IPS-18a (cell line): ENCODE results near the gene JAZF1.

Experiments
- H3K27ac ChIP-seq: one replicate; pipeline ENCODE4 v1.5.1; 2013; ENCODE audit warnings: low read length
- H3K27me3 ChIP-seq: one replicate; pipeline ENCODE4 v1.6.1; 2013; ENCODE audit warnings: mild to moderate bottlenecking, low read length; ENCODE audit not compliant: control insufficient read depth, insufficient read depth
- H3K36me3 ChIP-seq: one replicate; pipeline ENCODE4 v1.6.1; 2013; ENCODE audit warnings: low read depth, low read length; ENCODE audit not compliant: control insufficient read depth
- H3K4me1 ChIP-seq: one replicate; pipeline ENCODE4 v1.6.1; 2013; ENCODE audit warnings: low read depth, low read length; ENCODE audit not compliant: control insufficient read depth
- H3K4me3 ChIP-seq: one replicate; pipeline ENCODE4 v1.5.1; 2013; ENCODE audit warnings: low read length
- H3K9ac ChIP-seq: one replicate; pipeline ENCODE4 v1.6.1; 2013; ENCODE audit warnings: mild to moderate bottlenecking, low read length, moderate library complexity
- H3K9me3 ChIP-seq: one replicate; pipeline ENCODE4 v1.6.1; 2013; ENCODE audit warnings: low read depth, low read length; ENCODE audit not compliant: control insufficient read depth

JAZF1 gene

GRCh38 chr7:28207486-28208158 lies 27.0 kb upstream of the JAZF1 start:
- Histone ChIP-seq H3K4me3 (no peak overlapping the region), H3K27me3 (no peaks in the 10 kb centered on the region), H3K4me1 (no peaks in the 10 kb centered on the region), H3K36me3 (no peaks in the 10 kb centered on the region), H3K9me3 (no peaks in the 10 kb centered on the region), H3K27ac (no peak overlapping the region), H3K9ac (no peak overlapping the region)

GRCh38 chr7:28205506-28205905 lies 24.9 kb upstream of the JAZF1 start:
- no peaks in the 10 kb centered on the region for H3K4me1 ChIP-seq
- no peaks in the 10 kb centered on the region for H3K36me3 ChIP-seq
- no peak overlapping the region for H3K27ac ChIP-seq
- no peak overlapping the region for H3K9ac ChIP-seq
- no peaks in the 10 kb centered on the region for H3K27me3 ChIP-seq
- no peaks in the 10 kb centered on the region for H3K9me3 ChIP-seq
- no peak overlapping the region for H3K4me3 ChIP-seq

GRCh38 chr7:28203508-28204240 lies 23.1 kb upstream of the JAZF1 start:
- no peaks in the 10 kb centered on the region for H3K4me1 ChIP-seq
- H3K9ac ChIP-seq, result no peak overlapping the region
- no peaks in the 10 kb centered on the region for H3K36me3 ChIP-seq
- no peaks in the 10 kb centered on the region for H3K27me3 ChIP-seq
- H3K27ac ChIP-seq, result no peak overlapping the region
- H3K9me3 ChIP-seq, result no peaks in the 10 kb centered on the region
- no peak overlapping the region for H3K4me3 ChIP-seq

GRCh38 chr7:28202222-28202621 lies 21.6 kb upstream of the JAZF1 start:
- no peaks in the 10 kb centered on the region for H3K36me3 ChIP-seq
- no peak overlapping the region for H3K9ac ChIP-seq
- no peaks in the 10 kb centered on the region for H3K9me3 ChIP-seq
- H3K27ac ChIP-seq, result no peak overlapping the region
- H3K4me3 ChIP-seq, result no peak overlapping the region
- H3K27me3 ChIP-seq, result no peaks in the 10 kb centered on the region
- H3K4me1 ChIP-seq, result no peaks in the 10 kb centered on the region

- Histone ChIP-seq H3K9me3 (no peaks in the 10 kb centered on the region), H3K4me1 (no peaks in the 10 kb centered on the region), H3K27me3 (no peaks in the 10 kb centered on the region), H3K9ac (no peak overlapping the region), H3K36me3 (no peaks in the 10 kb centered on the region), H3K4me3 (no peak overlapping the region), H3K27ac (no peak overlapping the region)
These were observed 20.5 kb upstream of the JAZF1 start for GRCh38 chr7:28201131-28201530.

GRCh38 chr7:28200598-28200997 lies 20.0 kb upstream of the JAZF1 start:
- no peaks in the 10 kb centered on the region for H3K27me3 ChIP-seq
- H3K4me1 ChIP-seq, result no peaks in the 10 kb centered on the region
- H3K9me3 ChIP-seq, result no peaks in the 10 kb centered on the region
- H3K9ac ChIP-seq, result no peak overlapping the region
- no peak overlapping the region for H3K27ac ChIP-seq
- H3K36me3 ChIP-seq, result no peaks in the 10 kb centered on the region
- H3K4me3 ChIP-seq, result no peak overlapping the region

- Histone ChIP-seq H3K4me1 (no peaks in the 10 kb centered on the region), H3K36me3 (no peaks in the 10 kb centered on the region), H3K4me3 (no peak overlapping the region), H3K9ac (no peak overlapping the region), H3K27ac (no peak overlapping the region), H3K27me3 (no peaks in the 10 kb centered on the region), H3K9me3 (no peaks in the 10 kb centered on the region)
These were observed 18.5 kb upstream of the JAZF1 start for GRCh38 chr7:28199021-28199510.

GRCh38 chr7:28195910-28196620 lies 15.5 kb upstream of the JAZF1 start:
- Histone ChIP-seq H3K27ac (no peak overlapping the region), H3K4me3 (no peak overlapping the region), H3K36me3 (no peaks in the 10 kb centered on the region), H3K4me1 (peaks cover under 1% of the 10 kb centered on the region), H3K27me3 (no peaks in the 10 kb centered on the region), H3K9ac (no peak overlapping the region), H3K9me3 (no peaks in the 10 kb centered on the region)

GRCh38 chr7:28192786-28193585 lies 12.4 kb upstream of the JAZF1 start:
- no peaks in the 10 kb centered on the region for H3K27me3 ChIP-seq
- H3K4me3 ChIP-seq, result no peak overlapping the region
- no peaks in the 10 kb centered on the region for H3K9me3 ChIP-seq
- no peaks in the 10 kb centered on the region for H3K36me3 ChIP-seq
- H3K9ac ChIP-seq, result no peak overlapping the region
- no peak overlapping the region for H3K27ac ChIP-seq
- peaks cover 8% of the 10 kb centered on the region for H3K4me1 ChIP-seq

GRCh38 chr7:28191751-28192150 lies 11.2 kb upstream of the JAZF1 start:
- Histone ChIP-seq H3K27ac (no peak overlapping the region), H3K4me1 (peaks cover 8% of the 10 kb centered on the region), H3K9me3 (no peaks in the 10 kb centered on the region), H3K9ac (no peak overlapping the region), H3K27me3 (no peaks in the 10 kb centered on the region), H3K4me3 (no peak overlapping the region), H3K36me3 (no peaks in the 10 kb centered on the region)

- Histone ChIP-seq H3K27ac (no peak overlapping the region), H3K4me3 (no peak overlapping the region), H3K36me3 (no peaks in the 10 kb centered on the region), H3K27me3 (no peaks in the 10 kb centered on the region), H3K4me1 (peaks cover 8% of the 10 kb centered on the region), H3K9me3 (no peaks in the 10 kb centered on the region), H3K9ac (no peak overlapping the region)
These were observed 10.6 kb upstream of the JAZF1 start for GRCh38 chr7:28191184-28191583.
